Hepatocyte (in vitro differentiated cells): ENCODE results near the gene PRORP. TPM values are rescaled to one million over a fixed set of nuclear protein-coding genes. Genes with fewer than 3 reads are reported as not detected.

Experiments
- polyA plus RNA-seq: library from polyadenylated mRNA; unstranded; fragments of >200 nt; fragmentation: Nextera tagmentation; extraction: Ambion mirVana; gene quantifications from 2 replicates; pipeline ENCODE4 v1.2.1, GENCODE V29; 2016
- total RNA-seq: library from RNA; depleted of rRNA; stranded (reverse); fragments of >200 nt; gene quantifications from 2 replicates; pipeline ENCODE4 v1.2.3, GENCODE V29; 2014

The PRORP gene
- total and polyA plus RNA-seq, 2 experiments from 2014 or later = 19.8 to 48.2 TPM

Other genes starting within 250 kb of the PRORP start
- gene BAZ1A, start 247.2 kb upstream of the PRORP start, total RNA-seq = 19.8 and 24.7 TPM in 2 replicates
- 20.9 and 23.4 TPM in 2 replicates for gene BAZ1A, start 247.2 kb upstream of the PRORP start, polyA plus RNA-seq
- gene SRP54, start 139.6 kb upstream of the PRORP start, total RNA-seq = 85.1 and 96.2 TPM in 2 replicates
- 63.1 and 77.1 TPM in 2 replicates for gene SRP54, start 139.6 kb upstream of the PRORP start, polyA plus RNA-seq
- 69.4 and 100 TPM in 2 replicates for gene FAM177A1, start 76.3 kb upstream of the PRORP start, total RNA-seq
- gene FAM177A1, start 76.3 kb upstream of the PRORP start, polyA plus RNA-seq = 132 and 153 TPM in 2 replicates
- 38.5 and 53.7 TPM in 2 replicates for gene PPP2R3C, start 562 bp upstream of the PRORP start, total RNA-seq
- gene PPP2R3C, start 562 bp upstream of the PRORP start, polyA plus RNA-seq = 36.1 and 40.7 TPM in 2 replicates
- 252 and 260 TPM in 2 replicates for gene PSMA6, start 169.8 kb downstream of the PRORP start, total RNA-seq
- 216 and 228 TPM in 2 replicates for gene PSMA6, start 169.8 kb downstream of the PRORP start, polyA plus RNA-seq